KMS-11 (cell line): ENCODE measurements around the gene RIMS1.

Source experiments
- H2AFZ ChIP-seq: fragments of 200-600 bp; sonication (generic); 2 replicates; pipeline ENCODE4 v1.6.1; 2016; ENCODE audit warnings: antibody characterized with exemption, mixed run types, low read depth
- H3K27ac ChIP-seq: fragments of 200-600 bp; sonication (generic); 2 replicates; pipeline ENCODE4 v1.6.1; 2016; ENCODE audit warnings: mild to moderate bottlenecking, mixed run types
- H3K27me3 ChIP-seq: fragments of 200-600 bp; sonication (generic); 2 replicates; pipeline ENCODE4 v1.6.1; 2017; ENCODE audit warnings: mild to moderate bottlenecking, low read depth, mixed run types, moderate library complexity; ENCODE audit not compliant: insufficient read depth
- H3K36me3 ChIP-seq: fragments of 200-600 bp; sonication (generic); 2 replicates; pipeline ENCODE4 v1.6.1; 2017; ENCODE audit warnings: mild to moderate bottlenecking, mixed run types; ENCODE audit not compliant: insufficient read depth
- H3K4me1 ChIP-seq: fragments of 200-600 bp; sonication (generic); 2 replicates; pipeline ENCODE4 v1.6.1; 2016; ENCODE audit warnings: mild to moderate bottlenecking, low read depth, mixed run types; ENCODE audit not compliant: poor library complexity, severe bottlenecking
- H3K4me2 ChIP-seq: fragments of 200-600 bp; sonication (generic); 2 replicates; pipeline ENCODE4 v1.7.0; 2016; ENCODE audit warnings: mild to moderate bottlenecking, mixed run types
- H3K4me3 ChIP-seq: fragments of 200-600 bp; sonication (generic); IDR thresholded peaks from 2 replicates; pipeline ENCODE4 v1.6.1; 2017; ENCODE audit warnings: low read depth, low read length, mixed read lengths; ENCODE audit not compliant: insufficient read depth
- H3K79me2 ChIP-seq: fragments of 200-600 bp; sonication (generic); 2 replicates; pipeline ENCODE4 v1.6.1; 2016; ENCODE audit warnings: low read depth, mixed run types; ENCODE audit not compliant: insufficient read depth
- H3K9ac ChIP-seq: fragments of 200-600 bp; sonication (generic); 2 replicates; pipeline ENCODE4 v1.6.1; 2016; ENCODE audit warnings: mild to moderate bottlenecking, mixed run types
- H4K20me1 ChIP-seq: fragments of 200-600 bp; sonication (generic); 2 replicates; pipeline ENCODE4 v1.6.1; 2016; ENCODE audit warnings: mild to moderate bottlenecking, mixed run types; ENCODE audit not compliant: insufficient read depth
- CTCF ChIP-seq: fragments of 200-600 bp; sonication (generic); conservative IDR thresholded peaks from 2 replicates; pipeline ENCODE4 v1.6.1; 2017; ENCODE audit warnings: low read depth, mild to moderate bottlenecking, antibody characterized with exemption, low read length, moderate library complexity, mixed read lengths

Gene RIMS1

DNA sequence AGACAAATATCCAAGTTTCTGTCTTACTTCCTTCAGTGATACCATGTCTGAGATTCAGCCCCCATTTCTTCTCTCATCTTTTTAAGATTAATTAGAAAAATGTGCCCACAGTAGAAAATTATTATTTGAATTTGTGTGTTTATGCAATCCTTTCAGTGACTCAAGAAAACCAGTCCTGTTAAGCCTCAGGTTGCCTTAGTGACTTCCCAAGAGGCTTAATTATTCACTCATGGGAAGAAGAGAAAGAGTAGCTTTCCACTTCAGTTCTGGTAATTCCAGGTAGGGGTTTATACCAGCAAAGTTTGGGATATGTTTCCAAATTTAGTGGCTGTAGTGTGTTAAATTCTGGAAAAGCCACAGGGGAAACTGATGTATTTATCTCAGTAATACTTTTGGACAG is 149.1 kb downstream of the RIMS1 start:
- TF ChIP-seq CTCF = no peak
- no peaks in the 10 kb centered on the region for H3K36me3 ChIP-seq
- H3K4me2 ChIP-seq = no peak overlapping the region
- no peak overlapping the region for H2AFZ ChIP-seq
- no peak overlapping the region for H3K4me3 ChIP-seq
- no peak overlapping the region for H3K9ac ChIP-seq
- no peaks in the 10 kb centered on the region for H3K27me3 ChIP-seq
- H4K20me1 ChIP-seq = no peaks in the 10 kb centered on the region
- no peaks in the 10 kb centered on the region for H3K79me2 ChIP-seq
- no peaks in the 10 kb centered on the region for H3K4me1 ChIP-seq
- no peak overlapping the region for H3K27ac ChIP-seq

DNA sequence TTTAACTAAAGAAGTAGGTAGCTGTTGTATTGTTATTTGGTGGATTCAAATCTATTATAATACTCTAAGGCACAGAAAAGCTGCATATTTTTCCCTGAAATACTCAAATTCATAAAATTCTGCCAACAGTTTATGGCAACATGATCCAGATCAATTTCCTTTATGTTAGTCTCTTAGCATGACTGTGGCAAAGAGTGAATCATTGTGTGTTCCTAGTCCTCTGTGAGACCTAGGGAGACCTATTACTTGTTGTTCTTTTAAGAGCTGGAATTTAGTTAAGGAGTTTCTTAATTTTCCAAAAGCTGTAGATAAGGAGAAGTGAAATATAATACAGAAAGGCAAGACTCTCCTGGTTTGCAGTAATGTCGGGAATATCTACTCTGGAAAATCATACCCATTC is 149.6 kb downstream of the RIMS1 start:
- H3K4me3 ChIP-seq = no peak overlapping the region
- TF ChIP-seq CTCF = no peak
- H2AFZ ChIP-seq = no peak overlapping the region
- no peak overlapping the region for H3K27ac ChIP-seq
- H3K79me2 ChIP-seq = no peaks in the 10 kb centered on the region
- H3K4me2 ChIP-seq = no peak overlapping the region
- H3K36me3 ChIP-seq = no peaks in the 10 kb centered on the region
- no peak overlapping the region for H3K9ac ChIP-seq
- no peaks in the 10 kb centered on the region for H3K27me3 ChIP-seq
- no peaks in the 10 kb centered on the region for H4K20me1 ChIP-seq
- no peaks in the 10 kb centered on the region for H3K4me1 ChIP-seq

GRCh38 chr6:72037006-72037405 is 150.7 kb downstream of the RIMS1 start:
- Histone ChIP-seq H3K9ac (no peak overlapping the region), H2AFZ (no peak overlapping the region), H3K4me1 (no peaks in the 10 kb centered on the region), H3K27me3 (no peaks in the 10 kb centered on the region), H4K20me1 (no peaks in the 10 kb centered on the region), H3K4me2 (no peak overlapping the region), H3K79me2 (no peaks in the 10 kb centered on the region), H3K36me3 (no peaks in the 10 kb centered on the region), H3K27ac (no peak overlapping the region), H3K4me3 (no peak overlapping the region)
- no peak for TF ChIP-seq CTCF

- no peak for TF ChIP-seq CTCF
- H2AFZ ChIP-seq = no peak overlapping the region
- H3K79me2 ChIP-seq = no peaks in the 10 kb centered on the region
- H3K4me3 ChIP-seq = no peak overlapping the region
- H3K4me2 ChIP-seq = no peak overlapping the region
- H3K27me3 ChIP-seq = no peaks in the 10 kb centered on the region
- no peaks in the 10 kb centered on the region; the same call in 1 of the 2 replicates for H3K36me3 ChIP-seq
- H3K27ac ChIP-seq = no peak overlapping the region
- no peaks in the 10 kb centered on the region for H4K20me1 ChIP-seq
- H3K9ac ChIP-seq = no peak overlapping the region
- no peaks in the 10 kb centered on the region for H3K4me1 ChIP-seq
Observed at GRCh38 chr6:72040111-72040510, 153.8 kb downstream of the RIMS1 start.
